RPMI7951 (cell line): Measurements from ENCODE around the gene FOXE1. TPM values are rescaled to one million over a fixed set of nuclear protein-coding genes. Genes with fewer than 3 reads are reported as not detected.

Experiments used
- total RNA-seq: library from RNA; depleted of rRNA; stranded (reverse); fragments of >200 nt; shearing (Covaris generic); gene quantifications from 2 replicates; pipeline ENCODE4 v1.2.3, GENCODE V29; 2014; rRNA removed

Gene FOXE1
- total RNA-seq, 1 experiment from 2014 or later, result not detected

Other genes starting within 250 kb of the FOXE1 start
- 14.1 and 14.5 TPM in 2 replicates for gene TSTD2, start 219.9 kb upstream of the FOXE1 start, total RNA-seq
- 47.4 and 56.4 TPM in 2 replicates for gene NCBP1, start 219.4 kb upstream of the FOXE1 start, total RNA-seq
- 9.5 and 10.5 TPM in 2 replicates for gene XPA, start 155.9 kb upstream of the FOXE1 start, total RNA-seq
- 16.9 and 22.9 TPM in 2 replicates for gene TRMO, start 69.3 kb downstream of the FOXE1 start, total RNA-seq
- gene HEMGN, start 84.9 kb downstream of the FOXE1 start, total RNA-seq, result not detected in 2 replicates
- gene ANP32B, start 130.1 kb downstream of the FOXE1 start, total RNA-seq, result 12.4 and 12.7 TPM in 2 replicates
- gene NANS, start 203.5 kb downstream of the FOXE1 start, total RNA-seq, result 109 and 140 TPM in 2 replicates